Spinal cord (tissue), 10 donors: ENCODE measurements around the gene SIAH2. TPM values are rescaled to one million over a fixed set of nuclear protein-coding genes. Genes with fewer than 3 reads are reported as not detected.

Experiments
- DNase-seq, 6 donors: peaks; one replicate each; pipeline versions ENCODE4 v3.0.0 to v3.0.0-alpha.2; 2013 to 2015; ENCODE audit warnings: low spot score in 6 of 6, low read depth in 4 of 6
- H3K27ac ChIP-seq: one replicate; pipeline ENCODE4 v1.5.1; 2013; ENCODE audit warnings: low read depth, low read length, control low read depth
- H3K27me3 ChIP-seq: one replicate; pipeline ENCODE4 v1.6.1; 2013; ENCODE audit warnings: low read length; ENCODE audit not compliant: control insufficient read depth, insufficient read depth
- H3K36me3 ChIP-seq: one replicate; pipeline ENCODE4 v1.6.1; 2013; ENCODE audit warnings: low read length; ENCODE audit not compliant: control insufficient read depth, insufficient read depth
- H3K4me1 ChIP-seq: one replicate; pipeline ENCODE4 v1.6.1; 2013; ENCODE audit warnings: low read length; ENCODE audit not compliant: control insufficient read depth, insufficient read depth
- H3K4me3 ChIP-seq: one replicate; pipeline ENCODE4 v1.5.1; 2013; ENCODE audit warnings: low read depth, low read length, control low read depth
- H3K9me3 ChIP-seq: one replicate; pipeline ENCODE4 v1.6.1; 2013; ENCODE audit warnings: low read length; ENCODE audit not compliant: control insufficient read depth, insufficient read depth
- WGBS: methylation state at CpG from one replicate; pipeline ENCODE4 v1.1.5; 2013; ENCODE audit warnings: missing lambda C conversion rate; ENCODE audit not compliant: insufficient coverage; 5-methylcytosine and 5-hydroxymethylcytosine counted together
- polyA plus RNA-seq, 2 donors: library from polyadenylated mRNA; unstranded; fragments of 120-200 nt; gene quantifications; one replicate each; pipeline ENCODE4 v1.2.1, GENCODE V29; 2013; ENCODE audit not compliant: insufficient read length in 2 of 2
- total RNA-seq, 2 donors: library from RNA; depleted of rRNA in 1 of 2; stranded (reverse); fragments of 120-200 nt in 1 of 2; fragments of >200 nt in 1 of 2; gene quantifications; one replicate each; pipeline versions ENCODE4 v1.2.3 to v1.2.4, GENCODE V29; 2013 to 2014
- donor health status: healthy.

The SIAH2 gene
- total and polyA plus RNA-seq, 4 donors = 22.6 to 27.2 (median 24.7) TPM

DNA sequence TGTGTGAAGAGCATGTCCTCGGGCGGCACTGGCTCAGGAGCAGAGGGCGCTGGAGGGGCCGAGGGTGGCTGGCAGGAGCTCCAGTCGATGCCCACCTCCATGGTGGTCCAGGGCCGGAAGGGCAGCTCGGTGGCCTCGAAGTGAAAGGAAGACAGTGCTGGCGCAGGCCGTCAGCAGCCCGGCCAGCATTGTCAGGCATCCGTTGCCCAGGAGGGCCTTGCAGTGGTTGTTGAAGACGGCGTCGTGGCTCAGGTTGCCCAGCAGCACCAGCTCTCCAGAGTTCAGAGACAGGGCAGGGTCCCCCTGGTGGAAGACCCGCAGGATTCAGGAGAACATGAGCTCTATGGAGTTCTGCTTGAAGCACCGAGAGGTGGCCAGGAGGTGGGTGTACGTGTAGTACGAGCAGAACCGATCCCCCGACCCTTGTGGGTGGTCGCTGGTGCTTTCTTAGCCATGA, 16.5 kb upstream of the SIAH2 start:
- WGBS = 96% methylated on average over 22 of the region's 22 CpGs
- DNase-seq = no peak
- Histone ChIP-seq H3K9me3 (no peaks in the 10 kb centered on the region), H3K27me3 (no peaks in the 10 kb centered on the region), H3K27ac (no peak overlapping the region), H3K4me3 (no peak overlapping the region), H3K36me3 (no peaks in the 10 kb centered on the region), H3K4me1 (no peaks in the 10 kb centered on the region)

DNA sequence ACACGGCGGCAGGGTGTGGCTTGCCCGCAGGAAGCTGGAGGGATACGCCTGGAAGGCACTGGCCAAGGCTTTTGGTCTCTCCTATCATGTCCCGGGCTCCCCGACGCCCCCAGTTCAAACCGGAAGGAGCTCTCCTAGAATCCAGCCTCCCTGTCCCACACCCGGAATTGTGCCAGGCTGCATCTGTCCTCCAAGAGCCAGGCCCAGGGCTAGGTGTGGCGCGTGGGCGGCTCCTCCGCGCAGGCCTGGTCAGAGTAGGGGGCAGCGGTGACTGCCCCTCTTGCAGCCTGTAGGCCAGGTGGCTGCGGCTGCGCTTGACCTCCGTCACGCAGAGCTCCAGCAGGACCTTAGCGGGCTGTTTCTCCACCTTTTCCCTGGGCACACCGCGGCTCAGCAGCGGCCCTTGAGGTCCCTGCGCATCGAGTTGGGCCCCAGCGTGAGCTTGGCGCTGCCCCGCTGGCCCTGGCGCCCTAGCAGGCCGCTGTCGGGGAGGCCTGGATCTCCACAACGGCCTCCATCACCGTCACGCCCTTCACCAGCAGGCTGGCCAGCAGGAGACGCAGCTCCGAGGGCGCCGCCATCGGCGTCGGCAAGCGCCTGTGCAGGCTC, 15.9 kb upstream of the SIAH2 start:
- H3K4me1 ChIP-seq = no peaks in the 10 kb centered on the region
- H3K9me3 ChIP-seq = no peaks in the 10 kb centered on the region
- DNase-seq = no peak
- WGBS = 97% methylated on average over 42 of the region's 42 CpGs
- H3K27ac ChIP-seq = no peak overlapping the region
- no peaks in the 10 kb centered on the region for H3K27me3 ChIP-seq
- no peak overlapping the region for H3K4me3 ChIP-seq
- H3K36me3 ChIP-seq = no peaks in the 10 kb centered on the region

DNA sequence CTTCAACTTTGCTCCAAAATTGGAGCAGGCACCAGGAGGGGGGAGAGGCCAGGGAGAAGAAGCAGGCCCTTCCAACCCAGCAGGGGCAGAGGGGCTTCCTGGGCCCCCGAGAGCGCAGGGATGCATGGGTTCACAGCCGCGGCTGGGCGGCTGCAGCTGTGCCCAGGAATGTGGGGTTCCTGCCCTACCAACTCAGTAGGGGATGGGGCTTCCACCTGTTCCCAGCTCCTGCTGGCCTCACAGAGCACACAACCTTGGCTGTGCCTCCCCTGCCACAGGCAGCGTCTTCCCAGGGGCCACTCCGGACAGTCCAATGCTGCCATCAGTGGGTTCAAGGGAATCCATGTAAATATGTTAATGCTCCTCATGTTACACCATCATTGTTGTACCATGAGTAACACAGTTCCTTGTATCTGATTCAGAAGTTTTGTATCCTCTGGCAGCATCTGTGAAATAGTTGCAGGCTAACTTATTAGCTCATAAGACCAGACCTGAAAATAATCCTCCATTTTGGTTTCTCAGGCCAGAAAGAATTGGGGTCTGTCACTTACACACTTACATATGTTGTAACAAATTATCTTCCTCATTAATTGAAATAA, 12.1 kb upstream of the SIAH2 start:
- H3K4me1 ChIP-seq = no peaks in the 10 kb centered on the region
- H3K9me3 ChIP-seq = no peaks in the 10 kb centered on the region
- no peaks in the 10 kb centered on the region for H3K36me3 ChIP-seq
- no peak overlapping the region for H3K27ac ChIP-seq
- no peak for DNase-seq
- no peak overlapping the region for H3K4me3 ChIP-seq
- H3K27me3 ChIP-seq = no peaks in the 10 kb centered on the region
- WGBS = 100% methylated on average over 6 of the region's 7 CpGs

DNA sequence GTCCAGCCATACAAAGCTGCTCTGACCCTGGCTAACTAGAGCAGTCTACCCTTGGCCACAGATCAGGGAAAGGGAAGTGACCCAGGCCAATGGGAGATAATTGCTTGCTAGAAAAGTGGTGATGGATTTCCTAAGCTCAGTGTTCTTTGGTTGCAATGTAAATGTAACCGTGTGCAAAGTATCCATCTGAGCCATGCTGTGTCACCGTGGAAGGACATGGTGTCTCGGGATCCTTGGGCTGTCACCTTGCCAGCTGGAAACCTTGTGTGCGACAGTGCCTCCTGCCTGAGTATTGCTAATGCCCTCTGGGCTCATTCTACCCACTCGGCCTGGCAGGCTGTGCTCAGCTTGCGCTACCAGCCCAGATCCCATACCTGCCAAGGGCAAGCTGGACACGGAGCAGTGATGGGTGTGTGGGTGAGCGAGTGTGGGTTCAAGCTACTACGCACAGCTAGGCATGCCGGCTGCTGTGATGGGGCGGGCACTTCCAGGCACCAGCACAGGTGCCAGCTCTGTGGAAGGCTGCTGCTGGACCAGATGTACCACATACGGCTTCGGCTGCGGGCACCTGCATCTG, 10.7 kb upstream of the SIAH2 start:
- H3K9me3 ChIP-seq = no peaks in the 10 kb centered on the region
- no peaks in the 10 kb centered on the region for H3K4me1 ChIP-seq
- H3K27ac ChIP-seq = no peak overlapping the region
- DNase-seq = no peak
- H3K36me3 ChIP-seq = no peaks in the 10 kb centered on the region
- no peaks in the 10 kb centered on the region for H3K27me3 ChIP-seq
- 95% methylated on average over 14 of the region's 14 CpGs for WGBS
- no peak overlapping the region for H3K4me3 ChIP-seq

DNA sequence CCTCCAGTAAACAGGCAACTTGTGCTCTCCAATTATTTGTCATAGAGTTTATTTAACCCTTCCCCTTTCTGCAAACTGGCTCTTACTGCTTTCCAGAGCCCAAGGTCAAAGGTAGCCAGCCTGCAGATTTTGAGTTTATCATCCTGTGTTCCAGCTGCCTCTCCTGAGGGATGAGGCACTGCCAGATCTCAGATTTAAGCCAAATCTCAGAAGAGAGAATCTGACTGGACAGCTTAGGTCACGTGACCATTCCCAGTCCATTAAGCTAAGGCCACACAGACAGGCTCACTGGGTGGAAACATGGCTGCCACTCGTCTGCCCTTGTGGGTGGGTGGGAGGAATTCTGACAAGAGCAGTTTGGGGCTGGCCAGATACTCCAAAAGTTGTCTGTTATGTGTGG, 8.6 kb upstream of the SIAH2 start:
- H3K27ac ChIP-seq = no peak overlapping the region
- H3K27me3 ChIP-seq = no peaks in the 10 kb centered on the region
- H3K9me3 ChIP-seq = no peaks in the 10 kb centered on the region
- no peak for DNase-seq
- H3K4me3 ChIP-seq = no peak overlapping the region
- no peaks in the 10 kb centered on the region for H3K4me1 ChIP-seq
- WGBS = 88% methylated on average over 1 of the region's 2 CpGs
- no peaks in the 10 kb centered on the region for H3K36me3 ChIP-seq

DNA sequence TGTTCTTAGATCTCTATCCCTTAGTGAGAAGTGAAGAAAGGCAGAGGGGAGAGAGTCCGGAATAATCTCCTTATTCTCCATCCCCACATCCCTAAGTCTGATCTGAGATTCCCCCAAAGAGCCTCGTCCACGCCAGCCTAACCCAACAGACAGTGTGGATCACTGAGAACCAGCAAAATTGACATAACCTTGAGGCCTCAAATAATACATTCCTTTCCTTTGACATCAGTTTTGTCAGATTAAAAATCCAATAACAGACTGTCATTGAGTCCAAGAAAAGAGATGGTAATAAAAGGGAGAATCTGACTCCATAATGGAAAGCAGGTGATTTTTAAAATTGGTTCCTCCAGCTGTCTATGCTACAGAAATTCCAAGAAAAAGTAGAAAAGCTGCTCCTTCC, 7.7 kb upstream of the SIAH2 start:
- Histone ChIP-seq H3K9me3 (no peaks in the 10 kb centered on the region), H3K27ac (no peak overlapping the region), H3K4me3 (no peak overlapping the region), H3K36me3 (no peaks in the 10 kb centered on the region), H3K4me1 (no peaks in the 10 kb centered on the region), H3K27me3 (no peaks in the 10 kb centered on the region)
- 100% methylated on average over 2 of the region's 3 CpGs for WGBS
- no peak for DNase-seq

DNA sequence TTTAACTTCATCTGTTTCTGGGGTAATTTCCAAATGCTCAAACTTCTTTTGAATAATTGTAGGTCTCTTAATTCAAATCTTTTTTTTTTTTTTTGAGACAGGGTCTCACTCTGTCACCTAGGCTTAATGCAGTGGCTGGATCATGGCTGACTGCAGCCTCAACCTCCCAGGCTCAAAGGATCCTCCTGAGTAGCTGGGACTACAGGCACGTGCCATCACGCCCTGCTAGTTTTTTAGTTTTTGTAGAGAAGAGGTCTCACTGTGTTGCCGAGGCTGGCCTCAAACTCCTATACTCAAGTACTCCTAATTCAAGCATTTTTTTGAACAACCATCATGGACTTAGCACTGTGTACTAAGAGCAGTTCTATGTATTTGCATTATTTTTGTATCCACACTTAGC, 3.8 kb upstream of the SIAH2 start:
- no peaks in the 10 kb centered on the region for H3K27me3 ChIP-seq
- H3K4me3 ChIP-seq = no peak overlapping the region
- H3K9me3 ChIP-seq = no peaks in the 10 kb centered on the region
- DNase-seq = no peak
- no peak overlapping the region for H3K27ac ChIP-seq
- peaks cover 10% of the 10 kb centered on the region for H3K4me1 ChIP-seq
- no peaks in the 10 kb centered on the region for H3K36me3 ChIP-seq
- WGBS = no CpG with 5 or more reads among the region's 3 CpGs

DNA sequence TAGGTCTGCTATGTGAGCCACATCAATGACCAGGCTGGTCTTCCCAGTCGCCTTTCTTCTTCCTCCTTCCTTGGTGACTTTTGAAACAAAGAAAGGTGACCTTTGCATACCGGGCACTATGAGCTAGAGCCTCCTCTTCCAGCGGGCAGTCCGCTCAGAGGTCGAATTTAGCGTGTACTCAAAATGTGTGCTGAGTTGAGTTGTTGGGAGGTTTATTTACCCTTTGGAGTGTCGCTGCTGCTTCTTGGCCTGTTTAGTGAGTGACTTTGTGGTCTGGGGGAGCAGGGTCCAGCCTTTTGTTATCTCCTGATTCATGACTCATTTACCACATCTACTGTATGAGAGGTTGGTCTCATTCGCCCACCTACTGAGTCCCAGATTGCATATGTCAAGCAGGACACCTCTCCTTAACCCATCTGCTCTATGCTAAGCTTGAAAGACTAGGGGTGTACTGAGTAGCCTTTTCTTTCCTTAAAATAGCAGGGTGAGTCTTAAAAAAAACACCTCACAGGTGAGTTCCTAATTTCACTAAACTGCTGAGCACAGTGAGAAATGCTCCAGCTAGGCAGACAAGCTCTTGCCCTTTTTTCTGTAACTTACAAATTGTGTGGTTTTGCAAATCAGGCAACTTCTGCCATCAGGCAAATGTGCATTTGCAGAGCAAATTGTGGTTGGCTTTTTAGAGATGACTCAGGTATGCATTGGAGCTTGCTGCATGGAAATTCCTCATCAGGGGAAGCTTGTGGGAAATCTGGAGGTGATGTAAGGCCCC, 3.2 kb upstream of the SIAH2 start:
- no peaks in the 10 kb centered on the region for H3K27me3 ChIP-seq
- no peak overlapping the region for H3K27ac ChIP-seq
- DNase-seq = no peak
- no peak overlapping the region for H3K4me3 ChIP-seq
- H3K4me1 ChIP-seq = peaks cover 11% of the 10 kb centered on the region
- WGBS = no CpG with 5 or more reads among the region's 8 CpGs
- H3K36me3 ChIP-seq = no peaks in the 10 kb centered on the region
- H3K9me3 ChIP-seq = no peaks in the 10 kb centered on the region

DNA sequence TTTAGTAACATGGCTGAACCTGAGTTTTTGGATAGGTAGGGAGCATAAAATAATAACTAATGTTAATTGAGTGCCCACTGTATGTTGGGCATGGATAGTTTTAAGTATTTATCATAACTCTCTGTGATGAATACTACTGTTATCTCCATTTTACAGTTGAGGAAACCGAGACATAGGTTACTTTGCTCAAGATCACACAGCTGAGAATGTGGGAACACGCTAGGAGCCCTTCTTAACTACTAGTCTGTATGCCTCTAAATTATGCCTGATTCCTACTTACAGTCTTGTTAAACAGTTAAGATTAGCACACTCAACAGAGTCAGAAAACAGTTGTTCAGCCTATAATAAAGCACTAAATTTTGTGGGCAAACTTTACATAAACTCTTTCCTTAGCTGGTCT, 2.0 kb upstream of the SIAH2 start:
- H3K4me3 ChIP-seq = no peak overlapping the region
- no peaks in the 10 kb centered on the region for H3K9me3 ChIP-seq
- 96% methylated on average over 2 of the region's 2 CpGs for WGBS
- H3K27ac ChIP-seq = no peak overlapping the region
- DNase-seq = no peak
- H3K27me3 ChIP-seq = no peaks in the 10 kb centered on the region
- H3K36me3 ChIP-seq = no peaks in the 10 kb centered on the region
- peaks cover 11% of the 10 kb centered on the region for H3K4me1 ChIP-seq
